ENCODE data around the gene HPCA.
"Not testable (repeated sequence)": the region's sequence is repeated elsewhere in the genome, so short reads cannot be mapped to it uniquely, and the experiment has no call there.

The HPCA gene

GRCh38 chr1:32901823-32902534, 15.7 kb downstream of the HPCA start:
- DNase-seq (ENCODE audit: low read depth in 2 of 2, low spot score in 1 of 2) = no peak

DNA sequence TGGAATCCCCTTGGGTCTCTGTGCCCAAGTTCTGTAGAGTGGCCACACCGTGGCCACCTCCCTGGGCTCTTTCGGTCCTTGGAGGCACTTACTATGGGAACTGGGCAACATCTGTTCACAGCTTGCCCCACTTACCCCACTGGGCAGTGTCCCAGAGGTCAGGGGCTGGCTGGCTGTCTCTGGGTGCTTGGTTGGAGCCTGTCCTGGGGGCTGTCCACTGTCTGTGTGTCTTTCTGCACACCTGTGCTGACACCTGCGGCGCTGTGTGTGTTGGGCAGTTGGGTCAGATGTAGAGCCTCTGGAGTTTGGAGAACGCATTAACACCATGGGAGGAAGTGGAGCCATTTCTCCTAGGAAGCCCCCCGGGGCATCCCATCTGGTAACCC, 16.2 kb downstream of the HPCA start:
- DNase-seq (ENCODE audit: low read depth in 2 of 2, low spot score in 1 of 2) = no peak

DNA sequence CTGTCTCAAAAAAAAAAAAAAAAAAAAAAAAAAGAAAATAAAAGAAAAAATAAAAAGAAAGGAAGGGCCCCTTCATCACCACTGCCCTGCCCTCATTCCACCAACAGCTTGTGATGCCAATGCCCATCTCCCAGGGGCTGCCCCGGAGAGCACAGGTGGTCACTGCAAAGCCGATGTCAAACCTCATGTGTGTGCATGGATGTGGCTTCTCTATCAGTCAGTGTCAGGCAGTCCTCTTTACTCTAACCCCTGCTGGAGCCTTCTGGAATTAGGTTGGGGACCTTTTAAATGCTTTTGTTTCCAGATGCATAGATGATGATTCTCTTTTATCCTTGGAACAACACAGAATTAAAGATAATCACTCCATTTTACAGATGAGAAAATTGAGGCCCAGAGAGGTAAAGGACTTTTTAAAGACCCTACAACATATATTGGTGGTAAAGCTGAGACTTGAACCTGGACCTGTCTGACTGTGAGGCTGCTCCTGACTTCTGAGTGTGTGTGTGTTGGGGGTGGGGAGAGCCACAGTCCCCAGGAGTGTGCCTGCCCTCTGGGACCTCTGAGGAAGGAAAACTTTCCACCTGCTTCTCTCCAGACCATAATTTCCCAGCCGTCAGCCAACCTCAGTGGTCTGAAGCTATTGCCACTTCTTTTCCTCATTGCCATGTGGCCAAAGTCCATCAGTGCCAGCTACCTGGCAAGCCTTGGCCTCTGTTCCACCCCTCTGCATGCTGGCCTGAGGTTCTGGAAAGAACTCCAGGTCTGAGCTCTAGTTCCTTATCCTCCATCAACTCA, 17.9 kb downstream of the HPCA start:
- no peak for DNase-seq (ENCODE audit: low read depth in 2 of 2, low spot score in 1 of 2)

DNA sequence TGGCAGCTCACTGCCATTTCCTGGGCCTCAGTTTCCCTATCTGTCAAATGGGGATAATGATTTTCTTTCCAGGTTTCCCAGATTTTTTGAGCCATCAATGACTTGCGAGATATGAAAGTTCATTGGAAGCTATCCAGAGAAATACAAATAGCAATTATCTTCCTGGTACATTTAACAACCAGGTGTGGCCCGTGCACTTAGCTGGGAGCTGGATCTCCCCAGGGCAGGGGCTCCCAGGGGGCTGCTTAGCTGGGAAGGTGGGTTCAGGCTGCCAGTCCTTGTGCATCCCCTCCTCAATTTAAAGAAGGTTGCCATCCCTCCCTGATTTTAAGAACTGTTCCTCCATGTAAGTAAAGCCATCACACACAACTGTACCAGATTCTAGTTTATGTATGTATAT, 18.5 kb downstream of the HPCA start:
- DNase-seq (ENCODE audit: low read depth in 2 of 2, low spot score in 1 of 2) = no peak

- not testable (repeated sequence) for DNase-seq (ENCODE audit: low read depth in 2 of 2, low spot score in 1 of 2)
Observed at GRCh38 chr1:32905588-32905987, 19.3 kb downstream of the HPCA start.

- no peak for DNase-seq (ENCODE audit: low read depth in 2 of 2, low spot score in 1 of 2)
Observed at GRCh38 chr1:32906654-32907053, 20.4 kb downstream of the HPCA start.

GRCh38 chr1:32907435-32907834, 21.1 kb downstream of the HPCA start:
- no peak for DNase-seq (ENCODE audit: low read depth in 2 of 2, low spot score in 1 of 2)

DNA sequence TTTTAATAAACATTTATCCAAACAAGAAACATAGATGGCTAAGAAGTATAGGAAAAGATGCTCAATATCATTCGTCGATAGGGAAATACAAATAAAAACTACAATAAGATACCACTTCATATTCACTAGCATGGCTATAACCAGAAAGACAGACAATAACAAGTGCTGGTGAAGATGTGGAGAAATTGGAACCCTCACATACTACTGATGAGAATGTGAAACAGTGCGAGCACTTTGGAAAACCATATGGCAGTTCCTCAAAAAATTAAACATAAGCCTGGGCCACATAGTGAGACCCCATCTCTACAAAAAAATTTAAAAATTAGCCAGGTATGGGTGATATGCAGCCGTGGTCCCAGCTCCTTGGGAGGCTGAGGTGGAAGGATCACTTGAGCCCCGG, 24.0 kb downstream of the HPCA start:
- no peak for DNase-seq (ENCODE audit: low read depth in 2 of 2, low spot score in 1 of 2)

DNA sequence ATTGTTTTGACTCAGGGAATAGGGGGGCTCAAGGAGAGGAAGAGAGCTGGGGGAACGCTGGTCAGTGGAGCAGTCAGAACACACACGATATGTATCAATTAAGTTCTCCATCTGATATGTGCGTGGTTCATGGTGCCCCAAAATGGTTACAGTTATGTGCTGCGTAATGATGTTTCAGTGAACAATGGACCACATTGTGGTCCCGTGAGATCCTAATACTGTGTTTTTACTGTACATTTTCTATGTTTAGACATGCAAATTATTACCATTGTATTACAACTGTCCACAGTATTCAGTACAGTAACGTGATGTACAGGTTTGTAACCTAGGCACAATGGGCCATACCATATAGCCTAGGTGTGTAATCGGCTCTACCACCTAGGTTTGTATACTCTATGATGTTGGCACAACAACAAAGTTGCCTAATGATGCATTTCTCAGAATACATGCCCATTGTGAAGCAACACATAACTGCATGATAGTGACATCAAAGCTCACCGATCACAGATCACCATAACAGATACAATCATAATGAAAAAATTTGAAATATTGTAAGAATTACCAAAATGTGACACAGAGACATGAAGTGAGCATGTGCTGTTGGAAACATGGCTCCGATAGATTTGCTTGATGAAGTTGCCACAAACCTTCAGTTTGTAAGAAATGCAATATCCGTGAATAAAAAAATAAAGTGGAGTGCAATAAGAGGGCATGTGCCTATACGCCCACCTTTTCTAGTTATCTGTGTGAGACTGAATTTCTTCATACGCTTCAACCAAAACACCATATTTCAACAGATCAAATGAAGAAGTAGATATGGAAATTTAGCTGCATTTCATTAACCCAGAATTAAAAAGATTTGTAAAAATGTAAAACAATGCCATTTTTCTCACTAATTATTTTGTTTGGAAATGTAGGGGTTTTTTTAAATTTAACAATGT, 29.7 kb downstream of the HPCA start:
- no peak for DNase-seq (ENCODE audit: low read depth in 2 of 2, low spot score in 1 of 2)

GRCh38 chr1:32917521-32917920, 31.2 kb downstream of the HPCA start:
- DNase-seq (ENCODE audit: low read depth in 2 of 2, low spot score in 1 of 2) = no peak

DNA sequence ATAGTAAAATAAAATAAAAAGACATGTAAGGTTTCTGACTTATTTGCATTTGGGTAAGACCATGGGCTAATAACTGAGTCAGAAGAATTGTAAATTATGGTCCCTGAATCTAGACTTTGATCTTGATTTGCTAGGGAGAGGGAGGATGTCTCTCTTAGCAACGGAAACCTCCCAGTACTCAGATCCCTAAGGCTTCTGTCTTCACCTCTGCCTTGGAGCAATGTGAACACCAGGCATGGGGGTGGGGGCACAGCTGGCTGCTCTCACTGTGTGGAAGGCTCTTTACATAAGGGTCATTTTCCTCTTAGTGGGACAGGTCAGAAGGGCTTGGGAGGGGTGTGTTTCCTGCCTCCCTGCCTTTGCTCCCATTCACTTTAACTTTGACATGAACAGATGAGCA, 31.9 kb downstream of the HPCA start:
- no peak for DNase-seq (ENCODE audit: low read depth in 2 of 2, low spot score in 1 of 2)

DNA sequence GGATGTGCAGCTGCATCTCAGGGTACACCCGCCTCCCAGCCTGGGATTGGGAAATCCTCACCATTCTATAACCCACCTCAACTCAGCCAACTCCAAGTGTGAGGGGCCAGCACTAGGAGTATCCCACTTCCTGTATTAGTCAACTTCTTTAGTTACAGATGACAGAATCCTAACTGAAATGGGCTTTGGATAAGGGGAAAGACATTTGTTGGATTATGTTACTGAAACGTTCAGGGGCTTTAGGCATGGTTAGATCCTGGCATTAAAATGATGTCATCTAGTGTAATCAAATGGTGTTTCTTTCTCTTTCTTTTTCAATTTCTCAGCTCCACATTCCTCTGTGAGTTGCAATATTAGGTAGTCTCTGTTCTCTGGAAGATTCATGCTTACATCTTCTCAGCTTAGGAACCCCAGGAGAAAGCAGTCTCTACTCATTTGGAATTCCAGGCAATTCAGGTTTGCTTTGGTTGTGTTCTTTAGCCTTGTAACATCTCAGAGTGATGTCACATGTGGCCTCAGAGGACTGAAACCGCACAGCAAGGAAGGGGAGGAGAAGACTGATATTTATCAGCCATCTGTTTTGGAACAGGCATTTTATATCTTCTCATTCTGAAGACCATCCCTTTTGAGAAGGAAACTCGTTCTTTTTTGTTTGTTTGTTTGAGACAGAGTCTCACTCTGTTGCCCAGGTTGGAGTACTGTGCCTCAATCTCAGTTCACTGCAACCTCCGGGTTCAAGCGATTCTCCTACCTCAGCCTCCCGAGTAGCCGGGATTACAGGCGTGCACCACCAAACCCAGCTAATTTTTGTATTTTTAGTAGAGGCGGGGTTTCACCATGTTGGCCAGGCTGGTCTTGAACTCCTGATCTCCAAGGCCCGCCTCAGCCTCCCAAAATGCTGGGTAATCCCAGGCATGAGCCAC, 33.8 kb downstream of the HPCA start:
- DNase-seq (ENCODE audit: low read depth in 2 of 2, low spot score in 1 of 2) = no peak

GRCh38 chr1:32920833-32921232, 34.5 kb downstream of the HPCA start:
- DNase-seq (ENCODE audit: low read depth in 2 of 2, low spot score in 1 of 2) = no peak

DNA sequence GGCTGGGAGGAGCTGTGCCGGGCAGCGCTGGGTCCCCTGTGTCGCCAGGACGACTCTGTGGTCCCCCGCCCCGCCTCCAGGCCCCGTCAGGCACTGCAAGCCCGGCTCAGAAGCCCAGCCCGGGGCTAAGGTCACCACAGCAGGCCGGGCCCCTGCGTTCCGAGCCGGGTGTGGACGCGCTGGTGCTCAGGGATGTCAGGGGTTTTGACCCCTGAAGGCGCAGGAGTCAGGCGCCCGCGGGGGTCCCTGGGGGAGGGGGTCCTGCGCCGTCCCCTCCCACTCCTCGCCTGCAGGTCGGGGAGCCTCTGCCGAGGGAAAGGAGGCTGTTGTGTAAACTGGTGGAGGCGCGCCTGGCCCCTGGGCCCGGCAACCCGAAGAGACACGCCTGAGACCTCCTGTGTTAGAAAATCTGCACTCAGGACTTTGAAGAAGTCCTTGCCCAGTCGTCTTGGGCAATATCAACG, 38.6 kb downstream of the HPCA start:
- no peak for DNase-seq (ENCODE audit: low read depth in 2 of 2, low spot score in 1 of 2)

DNA sequence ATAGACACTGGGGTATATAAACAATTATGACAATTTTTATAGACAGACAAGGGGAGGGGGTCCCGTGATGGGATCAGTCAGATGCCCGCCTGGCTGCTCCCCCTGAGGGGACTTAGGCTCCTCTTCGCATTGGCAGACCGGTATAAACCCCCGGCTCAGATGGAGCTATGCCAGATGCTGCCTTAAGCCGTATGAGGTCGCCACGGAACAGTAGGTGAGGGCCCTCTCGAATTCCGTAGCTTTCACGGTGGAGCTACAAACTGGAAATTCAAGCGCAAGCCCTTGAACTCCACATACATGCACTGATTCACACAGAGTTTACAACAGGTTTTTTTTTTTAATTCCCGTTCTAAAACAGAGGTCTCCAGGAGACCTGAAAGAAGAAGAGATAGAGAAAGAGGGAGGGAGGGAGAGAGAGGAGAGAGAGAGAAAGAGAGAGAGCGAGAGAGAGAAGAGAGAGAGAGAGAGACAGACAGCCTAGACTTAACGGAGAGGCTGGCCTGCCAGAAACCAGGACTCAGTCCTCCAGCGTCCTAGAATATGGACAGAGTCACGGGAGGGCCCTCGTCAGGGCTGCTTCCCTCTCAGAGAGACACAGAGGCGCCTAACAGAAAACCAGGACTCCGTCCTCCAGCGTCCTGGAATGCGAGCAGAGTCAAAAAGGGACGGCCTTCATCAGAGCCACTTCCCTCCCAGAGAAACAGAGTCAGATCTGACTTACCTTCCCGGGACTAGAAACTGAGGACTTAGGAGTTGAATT, 39.3 kb downstream of the HPCA start:
- DNase-seq (ENCODE audit: low read depth in 2 of 2, low spot score in 1 of 2) = no peak

- no peak for DNase-seq (ENCODE audit: low read depth in 2 of 2, low spot score in 1 of 2)
Observed at GRCh38 chr1:32926562-32926961, 40.3 kb downstream of the HPCA start.

DNA sequence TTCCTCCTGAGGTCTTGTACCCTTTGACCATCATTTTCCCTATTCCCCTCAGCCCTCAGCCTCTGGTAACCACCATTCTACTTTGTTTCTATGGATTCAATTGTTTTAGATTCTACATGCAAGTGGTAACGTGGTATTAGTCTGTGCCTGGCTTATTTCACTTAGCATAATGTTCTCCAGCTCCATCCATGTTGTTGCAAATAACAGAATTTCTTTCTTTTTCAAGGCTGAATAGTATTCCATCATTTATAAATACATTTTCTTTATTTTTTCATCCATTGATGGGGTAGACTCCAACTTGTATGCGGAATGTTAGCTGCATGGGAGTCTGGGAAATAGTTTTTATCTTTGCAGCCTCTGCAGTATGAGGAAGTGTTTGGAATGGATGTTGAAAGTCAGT, 41.1 kb downstream of the HPCA start:
- no peak for DNase-seq (ENCODE audit: low read depth in 2 of 2, low spot score in 1 of 2)

- no peak for DNase-seq (ENCODE audit: low read depth in 2 of 2, low spot score in 1 of 2)
Observed at GRCh38 chr1:32928285-32928684, 42.0 kb downstream of the HPCA start.

GRCh38 chr1:32928715-32929114, 42.4 kb downstream of the HPCA start:
- DNase-seq (ENCODE audit: low read depth in 2 of 2, low spot score in 1 of 2) = no peak

DNA sequence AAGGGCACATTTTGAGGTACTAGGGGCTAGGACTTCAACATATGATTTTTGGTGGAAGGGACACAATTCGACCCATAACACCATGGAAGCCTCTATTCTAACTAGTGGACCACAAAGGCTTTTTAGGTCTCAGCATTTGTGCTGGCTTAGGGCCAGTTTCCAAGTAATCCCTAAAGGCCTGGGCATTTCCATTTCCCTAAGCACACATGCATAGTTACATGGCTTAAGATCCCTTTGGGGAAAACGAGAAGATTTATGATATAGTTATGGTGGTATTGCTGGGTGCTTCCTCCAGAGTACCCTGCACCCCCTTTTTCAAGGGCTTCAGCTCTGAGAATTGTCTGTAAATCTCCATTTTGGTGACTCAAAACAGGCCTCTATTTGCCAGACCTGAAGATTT, 43.1 kb downstream of the HPCA start:
- no peak for DNase-seq (ENCODE audit: low read depth in 2 of 2, low spot score in 1 of 2)

Measured in stimulated activated CD8-positive, alpha-beta memory T cell treated with anti-CD3 and anti-CD28 coated beads, Interleukin-4, amount 100 ng/mL, for 4 hours (primary cell).